ENCODE data around the gene STOML1.

- TF ChIP-seq POLR2AphosphoS5 (IDR thresholded peaks at IDR 0.05; ENCODE audit: low read length) (no peak), CTCF (IDR thresholded peaks at IDR 0.05 in 2 of 3, conservative IDR thresholded peaks at IDR 0.05 in 1 of 3; ENCODE audit: control insufficient read depth in 2 of 3, extremely low read depth in 1 of 3, insufficient read depth in 1 of 3, low read depth in 3 of 3, low read length in 3 of 3) (no peak), BACH1 (IDR thresholded peaks at IDR 0.05; ENCODE audit: borderline replicate concordance) (no peak), RAD21 (IDR thresholded peaks at IDR 0.05; ENCODE audit: insufficient read depth, low read depth, low read length) (no peak), ZNF274 (IDR thresholded peaks at IDR 0.05; ENCODE audit: insufficient read depth, insufficient read length) (no peak), REST (IDR thresholded peaks at IDR 0.05; ENCODE audit: low read depth, low read length) (no peak)
Measured at GRCh38 chr15:73935547-73935946, 56.5 kb downstream of the STOML1 start.
